GM18517 (cell line): ENCODE measurements around the gene GCSAM.

ENCODE experiments used
- ATAC-seq: cut with Tn5 transposase; IDR thresholded peaks from one replicate; pipeline ENCODE4 v1.9.1; 2021; ENCODE audit warnings: mild to moderate bottlenecking, moderate library complexity; ENCODE audit not compliant: unreplicated experiment

GCSAM gene

DNA sequence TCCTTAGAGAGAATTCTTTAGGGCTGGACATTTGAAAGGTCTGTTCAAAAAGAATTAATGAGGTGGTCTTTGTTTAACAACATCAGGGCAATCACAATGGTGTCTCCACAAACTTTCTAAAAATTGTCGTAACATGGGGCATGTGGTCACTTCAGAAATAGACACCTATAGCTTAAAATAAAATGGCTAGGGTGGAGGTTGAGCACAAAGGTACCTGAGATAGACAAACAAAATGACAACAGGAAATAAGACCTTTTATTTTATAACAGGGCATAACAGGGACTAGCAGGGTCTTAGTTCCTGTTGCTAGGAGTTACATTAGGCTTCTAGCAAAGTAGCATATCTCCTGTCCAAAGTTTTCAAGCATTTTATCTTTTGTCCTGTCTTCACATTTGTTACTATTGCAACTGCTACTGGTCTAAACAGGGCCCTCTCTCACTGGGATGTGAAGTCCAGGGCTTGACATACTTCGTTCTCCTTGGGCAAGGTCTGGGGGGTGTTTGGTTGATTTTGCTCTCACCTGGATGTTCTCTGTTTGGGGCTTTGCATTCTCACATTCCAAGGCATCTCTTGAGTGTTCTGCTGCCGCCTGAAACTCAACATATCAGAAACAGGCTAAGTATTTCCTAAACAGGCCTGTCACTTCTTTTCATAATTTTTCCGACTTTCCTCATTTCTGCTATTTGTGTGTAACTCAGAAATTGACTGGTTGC is 3.0 kb downstream of the GCSAM start:
- ATAC-seq, result no peak

DNA sequence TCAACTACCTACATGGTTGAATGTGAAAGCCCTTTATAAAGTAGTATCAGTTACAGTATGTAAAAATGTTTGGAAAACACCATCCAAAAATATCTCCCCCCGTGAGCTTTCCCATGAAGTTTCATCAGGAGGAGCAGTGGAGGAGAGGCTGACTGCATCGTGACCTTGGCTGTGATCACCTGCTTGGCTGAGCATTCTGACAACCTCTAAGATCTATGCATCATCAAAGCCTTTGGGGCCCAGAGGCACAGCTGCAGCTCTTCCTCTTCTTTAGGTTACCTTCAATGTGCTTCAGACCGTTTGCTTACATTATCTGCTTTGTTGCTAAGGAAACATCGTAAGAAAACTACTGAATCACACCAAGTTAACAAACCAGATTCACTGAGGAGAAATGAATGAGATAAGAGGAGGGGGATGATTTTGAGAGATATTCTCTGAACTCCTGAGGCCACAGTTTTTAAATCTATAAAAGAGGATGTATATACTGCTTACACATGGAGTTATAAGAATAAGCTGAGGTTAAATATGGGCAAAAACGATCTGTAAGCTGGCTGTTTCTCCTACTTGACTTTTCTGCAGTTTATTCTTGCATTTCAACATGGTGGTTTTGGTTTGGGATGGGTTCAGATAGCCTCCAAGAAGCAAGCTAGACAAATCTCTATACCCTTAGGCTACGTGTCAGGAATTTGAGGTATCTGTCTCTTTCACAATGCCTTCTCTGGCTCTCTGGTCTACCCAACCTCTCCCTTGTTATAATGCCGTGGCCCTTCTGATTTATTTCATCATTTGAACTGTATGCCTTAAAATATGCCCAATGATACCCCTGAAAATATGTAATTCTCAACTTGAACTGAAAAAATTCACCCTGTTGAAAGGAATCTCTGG is 4.0 kb downstream of the GCSAM start:
- peak; percentile 56 for ATAC-seq

DNA sequence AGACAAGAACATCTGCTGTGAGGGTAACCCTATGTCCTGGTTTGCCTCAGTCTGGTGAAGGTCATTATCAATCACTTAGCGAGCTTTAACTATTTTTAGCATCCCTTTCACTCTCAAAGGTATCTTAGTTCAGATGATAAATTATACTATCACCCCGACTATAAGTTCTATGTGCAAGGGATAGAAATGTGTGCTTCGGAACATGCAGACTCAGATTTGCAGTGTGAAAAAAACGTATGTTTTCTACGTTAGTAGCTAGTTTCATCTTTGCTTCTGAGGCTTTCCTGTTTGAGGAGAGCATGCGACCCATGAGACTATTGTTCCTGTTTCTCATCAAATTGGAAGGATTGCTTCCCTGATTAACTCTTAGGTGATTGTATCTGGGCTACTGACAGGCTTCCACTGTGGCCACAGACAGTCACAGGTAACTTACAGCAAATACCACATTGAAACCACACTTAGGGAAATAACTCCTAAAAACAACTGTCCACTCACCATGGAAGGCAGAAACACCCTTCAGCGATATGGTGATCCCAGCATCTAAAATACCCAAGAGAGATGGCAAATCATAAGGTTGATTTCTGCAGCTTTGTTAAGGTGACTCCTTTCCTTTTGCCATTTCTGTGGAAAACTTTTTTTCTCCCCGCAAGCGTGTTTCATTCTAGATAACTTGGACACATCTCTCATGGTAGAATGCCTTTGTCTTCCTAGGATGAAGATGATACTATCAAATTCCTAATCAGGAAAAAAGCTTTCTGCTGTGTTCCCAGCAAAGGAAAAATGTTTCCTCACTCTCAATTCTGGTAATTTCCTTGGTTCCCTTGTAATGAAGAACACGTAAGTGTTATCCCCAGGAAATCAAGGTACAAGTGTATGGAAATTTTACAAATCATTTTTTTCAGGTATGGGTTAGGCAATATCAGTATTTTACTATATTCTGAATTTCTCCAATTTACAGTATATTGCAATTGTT is 5.2 kb downstream of the GCSAM start:
- ATAC-seq, result no peak

DNA sequence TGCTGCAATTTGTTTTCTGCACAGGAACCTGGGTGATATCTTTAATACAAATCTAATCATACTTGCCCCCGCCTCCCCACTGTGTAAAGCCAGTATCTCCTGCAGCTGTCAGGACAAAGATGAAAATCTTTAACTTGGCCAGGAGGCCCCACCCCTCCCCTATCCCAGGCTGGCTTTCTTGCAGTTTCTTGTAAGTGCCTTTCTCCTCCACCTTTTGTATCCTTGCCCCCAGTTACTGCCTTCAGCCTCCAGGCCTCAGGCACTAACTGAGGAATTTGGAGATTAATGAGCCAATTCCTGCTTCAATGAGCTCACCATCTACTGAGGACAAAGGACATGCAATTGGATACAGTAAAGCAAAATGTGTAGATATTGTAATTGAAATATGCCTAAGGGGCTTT is 6.5 kb downstream of the GCSAM start:
- no peak for ATAC-seq

DNA sequence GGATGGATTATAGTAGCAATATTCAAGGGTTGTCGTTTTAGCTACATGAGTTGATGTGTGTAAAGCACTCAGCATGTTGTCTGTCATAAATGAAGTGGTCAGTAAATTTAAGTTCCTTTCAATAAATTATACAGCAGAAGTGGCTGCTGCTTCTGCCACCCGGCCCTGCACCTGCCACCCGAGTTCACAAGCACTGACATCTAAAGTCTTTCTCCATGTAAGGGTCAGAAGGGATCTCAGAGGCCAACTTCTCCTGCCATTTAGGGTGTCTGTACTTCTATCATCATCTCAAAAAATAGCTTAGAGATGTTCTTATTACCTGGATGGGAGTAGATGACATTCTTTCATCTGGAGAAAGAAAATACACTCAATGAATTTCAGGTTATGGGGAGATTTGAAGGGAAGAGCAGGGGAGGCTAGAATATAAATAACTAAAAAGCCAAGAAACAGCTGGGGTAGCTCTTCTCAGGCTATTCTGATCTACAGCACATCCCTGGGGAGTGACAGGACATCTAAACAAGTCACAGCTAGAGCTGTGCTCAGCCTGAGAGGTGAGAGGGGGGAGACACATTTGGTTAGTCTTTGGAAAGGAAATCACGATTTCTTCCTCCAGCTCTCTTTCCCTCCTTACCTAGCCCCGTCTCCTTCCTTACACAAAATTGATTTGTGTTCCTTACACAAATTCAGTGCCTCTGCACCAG is 8.0 kb downstream of the GCSAM start:
- no peak for ATAC-seq

DNA sequence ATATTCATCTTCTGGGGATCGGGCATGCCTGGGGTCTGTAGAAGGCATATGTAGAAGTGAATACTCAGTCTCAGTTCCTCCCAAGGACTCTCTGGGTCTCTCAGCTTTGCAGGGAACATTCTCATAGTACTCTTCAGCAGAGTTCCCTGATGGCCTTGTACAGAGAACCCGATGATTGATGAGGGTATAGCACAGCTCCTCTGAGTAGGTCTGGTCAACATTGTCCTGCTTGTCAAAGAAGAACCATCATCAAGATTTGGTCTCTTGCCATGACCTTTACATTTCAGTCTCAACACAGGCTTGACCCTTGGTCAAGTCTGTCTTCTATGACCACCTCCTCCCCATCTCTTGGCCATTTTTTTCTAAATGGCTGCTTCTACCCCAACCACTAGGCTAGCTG is 9.5 kb downstream of the GCSAM start:
- no peak for ATAC-seq

DNA sequence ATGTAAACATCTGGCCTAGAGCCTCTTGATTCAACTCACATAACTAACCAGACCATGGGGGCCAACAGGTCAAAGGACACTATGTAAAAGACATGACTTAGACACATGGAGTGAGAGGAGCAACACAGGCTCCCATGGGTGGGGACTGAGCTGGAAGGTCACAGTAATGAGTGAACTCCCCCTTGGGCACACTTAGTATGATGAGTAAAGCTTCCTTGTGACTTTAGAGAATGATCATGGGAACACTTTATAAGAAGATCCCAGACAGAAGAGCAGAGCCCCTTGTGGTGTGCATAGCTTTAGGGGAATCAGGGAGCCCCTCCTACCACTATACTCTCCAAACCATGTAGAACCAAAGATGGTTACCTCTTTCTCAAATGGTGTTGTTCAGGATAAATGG is 10.2 kb downstream of the GCSAM start:
- no peak for ATAC-seq

DNA sequence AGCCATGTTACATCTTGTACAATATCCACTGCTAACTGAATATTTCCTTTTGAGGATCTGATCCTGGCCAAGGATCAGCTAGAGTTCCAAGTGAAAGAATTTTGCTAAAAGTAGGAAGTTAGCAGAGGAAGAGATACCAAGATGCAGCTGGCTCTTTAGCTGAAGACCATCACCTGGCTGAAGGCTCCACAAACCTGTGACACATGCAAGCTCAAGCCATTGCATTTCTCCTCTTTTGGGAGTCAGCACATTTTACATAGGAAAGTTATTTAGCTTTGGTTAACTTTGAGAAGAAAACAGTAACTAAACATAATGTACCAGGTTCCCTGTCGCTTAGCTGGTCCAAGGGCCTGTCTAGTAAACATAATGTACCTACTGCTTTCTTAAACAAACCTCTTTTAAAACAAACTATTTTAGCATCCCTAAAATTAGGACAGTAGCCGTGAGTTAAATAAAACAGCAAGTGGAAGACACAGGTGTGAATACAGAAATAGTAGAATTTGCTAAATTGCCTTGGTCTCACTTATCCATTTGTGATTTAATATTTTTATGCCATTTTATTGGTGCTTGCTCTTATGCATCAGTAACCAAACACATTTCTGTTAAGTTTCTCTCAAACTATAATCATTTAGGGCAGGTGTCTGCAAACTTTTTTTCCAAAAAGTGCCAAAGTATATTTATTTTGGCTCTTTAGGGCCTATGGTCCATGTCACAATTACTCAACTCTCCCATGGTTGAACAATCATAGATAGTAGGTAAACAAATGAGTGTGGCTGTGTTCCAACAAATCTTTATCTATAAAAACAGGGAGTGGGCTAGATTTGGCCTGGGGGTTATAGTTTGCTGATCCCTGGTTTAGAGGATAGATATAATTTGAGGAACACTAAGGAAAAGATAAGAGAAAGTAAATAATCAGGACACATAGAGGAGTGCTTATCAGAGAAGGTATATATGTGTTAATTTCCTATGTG is 11.2 kb downstream of the GCSAM start:
- no peak for ATAC-seq

DNA sequence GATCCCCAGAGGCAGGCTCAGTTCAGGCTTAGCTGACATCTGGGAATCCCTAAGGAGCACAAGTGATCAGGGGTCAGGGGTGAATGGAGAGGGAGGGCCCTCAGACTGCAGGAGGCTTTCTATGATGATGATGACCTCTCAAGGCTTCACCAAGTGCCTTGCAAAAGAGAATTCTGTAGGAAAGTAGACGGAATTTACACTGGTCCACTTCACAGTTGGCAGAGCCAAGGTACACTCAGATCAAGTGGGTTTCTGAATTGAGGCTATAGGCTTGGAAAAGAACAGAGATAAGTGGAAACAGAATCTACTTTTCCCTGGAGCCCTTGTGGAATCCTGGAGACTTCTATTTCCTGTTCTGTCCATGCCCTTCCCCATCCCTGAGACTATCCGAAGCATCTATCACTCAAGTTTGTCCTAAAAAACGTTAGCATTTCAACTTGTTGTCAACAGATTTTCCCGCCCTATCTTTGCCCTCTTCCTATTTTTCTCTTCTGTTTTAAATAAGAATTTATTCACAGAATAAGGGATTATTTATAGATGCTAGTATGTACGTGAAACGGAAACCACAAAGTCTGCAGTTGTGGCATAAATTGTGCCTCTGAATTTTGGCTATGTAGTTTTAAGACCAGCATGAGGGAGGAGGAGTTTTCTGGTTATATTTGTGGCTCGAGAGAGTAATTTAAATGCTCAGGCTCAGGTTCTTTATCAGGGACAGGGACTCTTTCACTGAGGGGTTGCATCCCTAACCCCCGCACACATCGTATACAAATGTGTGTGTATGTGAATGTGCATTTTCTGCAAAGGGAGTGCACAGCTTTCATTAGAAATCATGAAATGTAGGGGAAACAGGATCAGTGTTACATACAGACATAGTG is 12.8 kb downstream of the GCSAM start:
- ATAC-seq, result peak; percentile 31

DNA sequence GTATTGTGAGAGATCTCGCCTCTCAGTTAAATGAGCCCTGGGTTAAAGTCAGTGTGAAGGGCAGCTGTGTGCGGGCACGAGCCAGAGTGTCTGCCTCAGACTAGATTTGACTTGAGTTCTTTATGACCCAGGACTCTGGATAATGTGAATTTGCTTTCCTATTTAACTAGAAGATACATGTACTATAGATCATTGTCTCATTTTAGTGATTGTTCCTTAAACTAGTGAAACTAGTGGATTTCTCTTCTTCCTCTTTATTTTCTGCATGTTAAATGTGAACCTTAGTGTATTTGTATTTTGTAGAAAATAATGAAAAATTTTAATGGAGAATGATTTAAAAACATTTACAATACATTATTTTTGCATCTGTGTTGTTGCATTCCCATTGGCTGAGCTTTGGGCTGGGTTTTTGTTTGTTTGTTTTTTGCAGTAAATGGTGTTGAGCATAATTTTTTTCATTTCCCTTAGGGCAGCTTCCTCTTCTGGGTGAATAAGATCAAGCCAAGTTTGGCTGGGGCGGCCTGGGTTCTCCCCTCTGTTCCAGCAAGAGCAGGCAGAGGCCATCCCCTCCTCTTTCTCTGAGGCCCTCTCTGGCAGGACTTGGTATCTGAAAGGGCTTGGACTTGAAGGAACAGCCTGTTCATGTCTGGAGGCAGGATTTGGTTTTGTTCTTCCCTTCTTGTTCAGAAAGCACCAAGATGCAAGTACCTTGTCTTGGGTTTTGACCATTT is 15.0 kb downstream of the GCSAM start:
- ATAC-seq, result no peak

DNA sequence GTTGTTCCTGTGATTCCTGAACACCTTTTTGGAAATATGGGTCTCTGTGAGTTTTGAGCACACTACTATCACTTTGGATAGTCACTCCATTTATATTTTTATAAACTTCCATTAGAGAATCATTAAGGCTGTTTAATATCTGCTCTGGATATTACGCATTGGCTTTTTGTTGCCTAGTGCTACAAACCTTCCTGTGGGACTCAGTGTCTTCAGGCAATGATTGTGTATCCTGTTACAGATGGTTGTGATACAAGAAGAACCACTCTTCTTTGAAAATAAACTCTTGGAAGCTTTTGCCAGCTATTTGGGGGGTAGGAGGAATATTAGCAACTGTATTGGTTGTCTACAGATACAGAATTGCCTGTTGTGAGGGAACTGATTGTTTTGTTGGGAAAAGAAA is 15.6 kb downstream of the GCSAM start:
- no peak for ATAC-seq

DNA sequence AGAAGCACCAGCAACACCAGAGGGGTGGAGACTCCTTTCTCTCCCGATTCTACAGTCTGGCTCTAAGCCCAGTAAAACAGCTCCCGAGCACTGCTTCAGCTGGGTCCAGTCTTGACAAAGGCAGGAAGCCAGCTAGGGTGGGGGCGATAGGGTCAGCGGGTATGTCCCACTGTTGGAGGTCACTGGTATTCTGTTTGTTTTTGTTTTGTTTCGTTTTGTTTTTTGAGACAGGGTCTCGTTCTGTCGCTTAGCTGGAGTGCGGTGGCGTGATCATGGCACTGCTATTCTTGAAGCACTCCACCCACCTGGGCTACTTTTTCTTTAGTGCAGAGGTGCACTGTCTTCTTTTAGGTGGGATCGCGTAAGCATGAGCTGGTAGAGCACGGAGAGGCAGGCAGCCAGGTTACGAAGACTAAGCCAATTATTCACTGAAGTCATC is 16.3 kb downstream of the GCSAM start:
- no peak for ATAC-seq

DNA sequence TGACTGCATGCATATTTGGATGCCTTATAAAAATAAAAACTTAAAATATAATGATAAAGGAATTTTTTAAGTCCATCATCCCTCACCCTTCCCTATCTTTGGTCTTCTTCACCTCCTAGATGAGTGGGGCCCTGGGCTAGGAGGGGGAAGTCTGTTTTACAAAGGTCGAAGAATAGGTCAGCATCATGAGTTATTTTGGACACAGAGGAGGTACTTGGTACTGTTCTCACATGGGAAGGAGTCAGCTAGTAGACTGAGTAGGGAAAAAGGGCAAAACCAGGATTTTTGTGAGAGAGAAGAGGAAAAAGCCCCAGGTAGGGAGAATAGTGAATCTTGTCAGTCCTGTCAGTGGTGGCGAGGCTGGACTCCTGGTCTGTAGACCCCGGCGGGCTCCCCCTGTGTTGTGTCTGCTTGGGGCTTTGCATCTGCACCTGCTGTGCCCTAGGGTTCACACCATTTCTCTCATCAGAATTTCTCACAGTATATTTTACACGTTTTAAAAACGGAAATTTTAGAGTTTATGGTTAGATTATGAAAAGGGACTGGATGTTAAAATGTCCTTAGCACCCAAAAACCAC is 17.2 kb downstream of the GCSAM start:
- no peak for ATAC-seq

DNA sequence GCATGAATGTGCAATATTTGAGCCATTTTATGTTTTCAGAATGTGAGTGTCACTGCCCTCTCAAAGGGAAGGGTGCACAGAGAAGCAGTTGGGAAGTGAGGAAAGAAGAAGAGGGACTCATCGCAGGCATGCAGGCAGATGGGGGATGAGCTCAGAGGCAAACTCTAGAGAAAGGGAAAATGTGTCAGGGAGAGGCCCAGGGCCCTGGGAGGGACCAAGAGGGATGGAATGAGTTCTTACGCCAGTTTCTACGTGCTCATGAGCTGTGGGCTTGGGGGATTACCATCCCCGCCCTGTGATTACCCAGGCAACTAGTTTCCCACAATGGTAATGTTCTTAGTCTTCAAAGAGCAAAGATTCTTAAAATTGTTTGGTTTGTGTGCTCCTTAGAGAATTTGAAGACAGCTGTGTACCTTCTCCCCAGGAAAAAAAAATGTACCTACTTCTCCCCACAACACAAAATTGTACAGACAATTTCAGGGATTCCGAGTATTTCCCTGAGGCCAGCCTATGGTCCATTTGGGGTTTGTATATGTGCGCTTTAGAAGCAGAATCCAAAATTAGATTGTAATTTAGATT is 17.8 kb downstream of the GCSAM start:
- peak; percentile 24 for ATAC-seq

DNA sequence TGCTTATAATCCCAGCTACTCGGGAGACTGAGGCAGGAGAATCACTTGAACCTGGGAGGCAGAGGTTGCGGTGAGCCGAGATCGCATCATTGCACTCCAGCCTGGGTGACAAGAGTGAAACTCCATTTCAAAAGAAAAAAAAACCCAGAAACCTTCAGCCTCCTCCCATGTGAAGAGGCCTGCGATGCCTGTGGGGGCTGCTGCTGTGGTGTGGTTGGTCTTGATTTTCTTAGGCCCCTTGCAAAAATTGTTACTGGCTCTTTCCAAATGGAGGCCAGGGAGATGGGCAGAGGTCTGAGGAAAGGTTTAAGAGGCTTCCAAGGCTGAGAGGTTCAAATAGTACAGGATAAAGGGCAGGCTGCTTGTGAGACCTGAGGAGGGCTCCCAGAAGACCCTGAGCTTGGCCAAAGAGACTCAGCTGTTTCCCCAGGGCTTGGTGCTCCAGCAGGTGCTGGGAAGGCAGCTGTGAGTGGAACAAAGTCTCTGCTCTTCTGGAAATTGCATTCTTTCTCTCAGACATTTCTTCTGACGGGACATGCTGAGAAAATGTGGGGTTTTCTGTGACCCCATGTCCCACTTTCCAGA is 18.4 kb downstream of the GCSAM start:
- ATAC-seq, result no peak

DNA sequence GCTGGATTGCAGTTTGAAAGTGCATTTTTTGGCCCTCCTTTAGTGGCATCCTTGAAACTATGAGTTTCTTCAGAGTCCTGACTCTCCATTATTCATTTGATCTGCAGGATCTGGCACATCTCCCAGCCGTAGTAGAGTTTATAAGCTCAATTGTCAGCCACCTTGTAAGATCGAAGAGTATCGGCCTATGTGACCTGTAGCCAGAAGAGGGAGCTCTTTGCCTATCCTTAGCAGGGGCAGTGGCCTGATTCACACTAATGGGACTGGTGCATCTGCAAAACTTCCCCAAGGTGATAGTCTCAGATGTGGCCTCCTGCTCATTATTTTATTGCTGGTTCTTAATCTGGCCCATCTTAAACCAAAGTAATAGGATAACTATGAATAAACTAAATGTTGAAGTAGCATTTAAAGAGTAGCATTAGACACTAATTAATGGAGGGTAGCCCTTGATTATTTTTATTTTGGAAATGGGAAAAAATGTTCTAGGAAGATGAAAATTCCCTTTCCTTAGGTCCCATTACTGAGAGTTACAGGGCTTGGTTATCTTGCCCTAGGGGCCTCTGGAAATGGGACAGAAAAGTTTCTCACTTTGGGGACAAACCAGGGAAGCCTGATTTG is 21.2 kb downstream of the GCSAM start:
- ATAC-seq, result peak; percentile 41
